GM23338 (cell line): ENCODE data around the gene ULK3.

Source experiments
- CREB1 ChIP-seq: fragments of 250-450 bp; sonication (Bioruptor Pico); IDR thresholded peaks from 2 replicates; pipeline ENCODE4 v1.5.0; 2020; ENCODE audit warnings: low read depth, mild to moderate bottlenecking, moderate library complexity
- EZH2 ChIP-seq: fragments of 200-600 bp; sonication (generic); IDR thresholded peaks from one replicate; pipeline ENCODE4 v1.8.0; 2017; ENCODE audit warnings: antibody characterized with exemption, mild to moderate bottlenecking, low read depth; ENCODE audit not compliant: unreplicated experiment
- EZH2phosphoT487 ChIP-seq: fragments of 200-600 bp; sonication (generic); IDR thresholded peaks from one replicate; pipeline ENCODE4 v1.8.1; 2018; ENCODE audit warnings: antibody characterized with exemption; ENCODE audit not compliant: unreplicated experiment
- JUNB ChIP-seq: IDR thresholded peaks from one replicate; pipeline ENCODE4 v1.6.1; 2016; ENCODE audit warnings: antibody characterized with exemption; ENCODE audit not compliant: unreplicated experiment
- NANOG ChIP-seq: IDR thresholded peaks from 2 replicates; pipeline ENCODE4 v1.6.1; 2016; ENCODE audit warnings: antibody characterized with exemption, borderline replicate concordance
- POLR2AphosphoS5 ChIP-seq: IDR thresholded peaks from 2 replicates; pipeline ENCODE4 v1.6.1; 2016; ENCODE audit warnings: antibody characterized with exemption, low read depth
- ZNF331 ChIP-seq: fragments of 250-450 bp; sonication (Bioruptor Pico); IDR thresholded peaks from 2 replicates; pipeline ENCODE4 v1.5.0; 2020; ENCODE audit warnings: low read depth, mild to moderate bottlenecking, moderate library complexity
- TF ChIP-seq, protein P1 (sequence below), 2 experiments: fragments of 200-600 bp in 1 of 2; sonication (generic) in 1 of 2; conservative IDR thresholded peaks; 2 replicates each; pipeline versions ENCODE4 v1.5.1 to v1.6.1; 2016 to 2017; ENCODE audit warnings: antibody characterized with exemption in 2 of 2, low read depth in 2 of 2, mild to moderate bottlenecking in 2 of 2, moderate library complexity in 1 of 2
- TF ChIP-seq, protein P2 (sequence below): IDR thresholded peaks from one replicate; pipeline ENCODE4 v1.6.1; 2018; ENCODE audit warnings: antibody characterized with exemption; ENCODE audit not compliant: unreplicated experiment

DNA sequence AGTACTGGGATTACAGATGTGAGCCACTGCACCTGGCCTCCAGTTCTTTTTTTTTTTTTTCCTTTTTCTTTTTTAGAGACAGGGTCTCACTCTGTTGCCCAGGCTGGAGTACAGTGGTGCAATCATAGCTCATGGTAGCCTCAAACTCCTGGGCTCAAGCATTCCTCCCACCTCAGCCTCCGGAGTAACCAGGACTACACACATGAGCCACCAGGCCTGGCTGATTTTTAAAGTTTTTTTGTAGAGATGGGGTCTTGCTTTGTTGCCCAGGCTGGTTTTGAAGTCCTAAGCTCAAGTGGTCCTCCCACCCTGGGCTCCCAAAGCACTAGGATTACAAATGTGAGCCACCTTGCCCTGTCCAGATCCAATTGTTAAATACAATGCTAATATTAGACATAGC, 13.6 kb upstream of the ULK3 start:
- TF ChIP-seq EZH2 (no peak), JUNB (no peak), POLR2AphosphoS5 (no peak), EZH2phosphoT487 (no peak), ZNF331 (CRISPR knock-in tag) (no peak), CREB1 (no peak), NANOG (no peak)
- TF ChIP-seq, protein P1, sequence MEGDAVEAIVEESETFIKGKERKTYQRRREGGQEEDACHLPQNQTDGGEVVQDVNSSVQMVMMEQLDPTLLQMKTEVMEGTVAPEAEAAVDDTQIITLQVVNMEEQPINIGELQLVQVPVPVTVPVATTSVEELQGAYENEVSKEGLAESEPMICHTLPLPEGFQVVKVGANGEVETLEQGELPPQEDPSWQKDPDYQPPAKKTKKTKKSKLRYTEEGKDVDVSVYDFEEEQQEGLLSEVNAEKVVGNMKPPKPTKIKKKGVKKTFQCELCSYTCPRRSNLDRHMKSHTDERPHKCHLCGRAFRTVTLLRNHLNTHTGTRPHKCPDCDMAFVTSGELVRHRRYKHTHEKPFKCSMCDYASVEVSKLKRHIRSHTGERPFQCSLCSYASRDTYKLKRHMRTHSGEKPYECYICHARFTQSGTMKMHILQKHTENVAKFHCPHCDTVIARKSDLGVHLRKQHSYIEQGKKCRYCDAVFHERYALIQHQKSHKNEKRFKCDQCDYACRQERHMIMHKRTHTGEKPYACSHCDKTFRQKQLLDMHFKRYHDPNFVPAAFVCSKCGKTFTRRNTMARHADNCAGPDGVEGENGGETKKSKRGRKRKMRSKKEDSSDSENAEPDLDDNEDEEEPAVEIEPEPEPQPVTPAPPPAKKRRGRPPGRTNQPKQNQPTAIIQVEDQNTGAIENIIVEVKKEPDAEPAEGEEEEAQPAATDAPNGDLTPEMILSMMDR (conservative IDR thresholded peaks at IDR 0.05; ENCODE audit: low read depth in 2 of 2) = no peak
- TF ChIP-seq, protein P2, sequence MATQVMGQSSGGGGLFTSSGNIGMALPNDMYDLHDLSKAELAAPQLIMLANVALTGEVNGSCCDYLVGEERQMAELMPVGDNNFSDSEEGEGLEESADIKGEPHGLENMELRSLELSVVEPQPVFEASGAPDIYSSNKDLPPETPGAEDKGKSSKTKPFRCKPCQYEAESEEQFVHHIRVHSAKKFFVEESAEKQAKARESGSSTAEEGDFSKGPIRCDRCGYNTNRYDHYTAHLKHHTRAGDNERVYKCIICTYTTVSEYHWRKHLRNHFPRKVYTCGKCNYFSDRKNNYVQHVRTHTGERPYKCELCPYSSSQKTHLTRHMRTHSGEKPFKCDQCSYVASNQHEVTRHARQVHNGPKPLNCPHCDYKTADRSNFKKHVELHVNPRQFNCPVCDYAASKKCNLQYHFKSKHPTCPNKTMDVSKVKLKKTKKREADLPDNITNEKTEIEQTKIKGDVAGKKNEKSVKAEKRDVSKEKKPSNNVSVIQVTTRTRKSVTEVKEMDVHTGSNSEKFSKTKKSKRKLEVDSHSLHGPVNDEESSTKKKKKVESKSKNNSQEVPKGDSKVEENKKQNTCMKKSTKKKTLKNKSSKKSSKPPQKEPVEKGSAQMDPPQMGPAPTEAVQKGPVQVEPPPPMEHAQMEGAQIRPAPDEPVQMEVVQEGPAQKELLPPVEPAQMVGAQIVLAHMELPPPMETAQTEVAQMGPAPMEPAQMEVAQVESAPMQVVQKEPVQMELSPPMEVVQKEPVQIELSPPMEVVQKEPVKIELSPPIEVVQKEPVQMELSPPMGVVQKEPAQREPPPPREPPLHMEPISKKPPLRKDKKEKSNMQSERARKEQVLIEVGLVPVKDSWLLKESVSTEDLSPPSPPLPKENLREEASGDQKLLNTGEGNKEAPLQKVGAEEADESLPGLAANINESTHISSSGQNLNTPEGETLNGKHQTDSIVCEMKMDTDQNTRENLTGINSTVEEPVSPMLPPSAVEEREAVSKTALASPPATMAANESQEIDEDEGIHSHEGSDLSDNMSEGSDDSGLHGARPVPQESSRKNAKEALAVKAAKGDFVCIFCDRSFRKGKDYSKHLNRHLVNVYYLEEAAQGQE = no peak
